HG03558 (cell line): ENCODE measurements around the gene UQCR11.

Experiments used
- ATAC-seq: cut with Tn5 transposase; IDR thresholded peaks from one replicate; pipeline ENCODE4 v1.9.1; 2021; ENCODE audit warnings: moderate number of reproducible peaks; ENCODE audit not compliant: unreplicated experiment; ENCODE audit errors: extremely low read depth

The UQCR11 gene

GRCh38 chr19:1572795-1573194 is 32.5 kb downstream of the UQCR11 start:
- ATAC-seq: no peak

GRCh38 chr19:1571358-1571757 is 33.9 kb downstream of the UQCR11 start:
- no peak for ATAC-seq

DNA sequence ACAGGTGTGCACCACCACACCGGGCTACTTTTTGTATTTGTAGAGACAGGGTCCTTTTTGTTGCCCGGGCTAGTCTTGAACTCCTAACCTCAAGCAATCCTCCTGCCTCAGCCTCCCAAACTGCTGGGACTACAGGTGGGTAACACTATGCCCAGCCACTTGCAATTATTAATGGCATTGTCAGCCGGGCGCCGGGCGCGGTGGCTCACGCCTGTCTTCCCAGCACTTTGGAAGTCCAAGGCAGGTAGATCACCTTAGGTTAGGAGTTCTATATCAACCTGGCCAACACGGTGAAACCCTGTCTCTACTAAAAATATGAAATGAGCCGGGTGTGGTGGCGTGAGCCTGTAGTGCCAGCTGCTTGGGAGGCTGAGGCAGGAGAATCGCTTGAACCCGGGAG is 34.4 kb downstream of the UQCR11 start:
- no peak for ATAC-seq

DNA sequence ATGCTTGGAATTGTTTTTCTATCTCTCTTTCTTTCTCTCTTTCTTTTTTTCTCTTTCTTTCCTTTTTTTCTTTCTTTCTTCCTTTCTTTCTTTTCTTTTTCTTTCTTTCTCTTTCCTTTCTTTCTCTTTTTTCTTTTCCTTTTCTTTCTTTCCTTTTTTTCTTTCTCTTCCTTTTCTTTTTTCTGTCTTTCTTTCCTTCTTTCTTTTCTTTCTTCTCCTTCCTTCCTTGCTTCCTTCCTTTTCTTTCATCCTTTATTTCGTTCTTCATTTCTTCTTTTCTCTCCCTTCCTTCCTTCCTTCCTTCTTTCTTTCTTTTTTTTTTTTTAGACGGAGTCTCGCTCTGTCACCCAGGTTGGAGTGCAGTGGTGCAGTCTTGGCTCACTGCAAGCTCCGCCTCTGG is 35.3 kb downstream of the UQCR11 start:
- no peak for ATAC-seq

GRCh38 chr19:1568320-1569019 is 36.8 kb downstream of the UQCR11 start, which contains the start of gene MEX3D:
MEX3D (minus strand) TSS chr19:1568325; CDS start chr19:1568058, 267 bp downstream.
- no peak for ATAC-seq

DNA sequence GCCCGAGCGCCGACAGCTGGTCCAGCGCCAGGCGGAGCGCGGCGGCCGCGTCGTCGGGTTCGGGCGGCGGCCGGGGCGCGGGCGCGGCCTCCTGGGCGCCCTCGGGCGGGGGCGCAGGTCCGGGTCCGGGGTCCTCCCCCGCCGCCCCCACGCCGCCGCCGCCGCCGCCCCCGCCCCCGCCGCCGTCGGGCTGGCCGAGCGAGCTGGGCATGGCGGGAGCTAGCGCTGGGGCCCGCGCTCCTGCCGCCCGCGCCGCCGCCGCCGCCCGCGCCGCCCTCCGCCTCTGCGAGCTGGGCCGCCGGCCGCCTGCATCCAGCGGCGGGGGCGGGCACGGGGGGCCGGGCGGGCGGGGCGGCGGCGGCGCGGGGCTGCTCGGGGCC is 37.4 kb downstream of the UQCR11 start:
- no peak for ATAC-seq

DNA sequence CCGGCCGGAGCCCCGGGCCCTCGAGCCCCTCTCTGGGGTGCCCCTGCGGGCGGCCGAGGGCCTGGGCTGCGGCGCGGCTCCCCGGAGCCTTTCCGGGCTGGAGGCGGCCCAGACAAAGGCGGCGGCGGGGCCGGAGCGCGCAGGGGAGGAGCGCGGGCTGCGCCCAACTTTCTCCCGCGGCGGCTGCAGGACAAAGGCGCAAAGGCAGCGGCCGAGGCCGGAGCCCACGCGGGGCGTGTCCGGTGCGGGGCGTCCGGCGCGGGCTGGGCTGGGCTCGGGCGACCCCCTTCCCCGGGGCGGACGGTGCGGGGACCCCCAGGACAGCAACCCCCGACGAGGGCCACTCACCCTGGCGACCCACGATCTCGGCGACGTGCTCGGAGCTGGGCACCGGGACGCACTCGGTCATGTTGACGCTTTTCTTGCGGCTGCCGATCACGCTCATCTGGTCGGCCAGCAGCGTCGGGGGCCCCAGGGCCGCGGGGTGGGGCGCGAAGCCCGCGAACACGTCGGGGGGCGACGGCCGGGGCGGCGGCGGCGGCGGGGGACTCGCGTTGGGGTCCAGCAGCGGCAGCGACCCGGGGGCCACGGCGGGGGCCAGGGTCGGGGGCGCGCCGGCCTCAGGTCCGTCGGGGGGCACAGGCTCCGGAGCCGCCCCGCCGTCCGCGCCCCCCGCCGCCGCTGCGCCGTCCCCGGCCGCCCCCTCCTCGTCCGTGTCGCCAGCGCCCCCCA is 38.0 kb downstream of the UQCR11 start:
- ATAC-seq: no peak

- no peak for ATAC-seq
These were observed 38.7 kb downstream of the UQCR11 start for GRCh38 chr19:1566392-1567115.

DNA sequence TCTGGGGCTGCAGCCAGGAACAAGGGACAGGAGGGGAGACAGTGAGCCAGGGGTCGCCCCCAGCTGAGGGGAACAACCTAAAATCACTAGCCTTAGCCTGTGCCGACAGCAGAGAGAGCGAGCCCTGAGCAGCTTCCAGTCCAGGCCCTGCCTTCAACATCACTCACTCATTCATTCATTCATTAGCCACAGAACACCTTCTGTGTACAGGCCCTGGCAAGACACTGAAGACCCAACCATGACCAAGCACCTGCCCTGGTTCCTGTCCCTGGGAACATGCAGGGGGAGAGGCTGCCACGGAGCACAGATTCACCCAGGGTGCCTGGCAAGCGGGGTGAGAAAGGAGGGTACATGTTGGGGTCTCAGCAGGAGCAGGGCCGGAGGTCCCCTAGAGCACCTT is 42.0 kb downstream of the UQCR11 start:
- ATAC-seq: no peak

- ATAC-seq: no peak
These were observed 43.9 kb downstream of the UQCR11 start for GRCh38 chr19:1561236-1561842.

GRCh38 chr19:1560286-1560882 is 44.9 kb downstream of the UQCR11 start:
- ATAC-seq: no peak

- ATAC-seq: no peak
These were observed 46.7 kb downstream of the UQCR11 start for GRCh38 chr19:1558552-1558951.

- no peak for ATAC-seq
These were observed 48.7 kb downstream of the UQCR11 start for GRCh38 chr19:1556390-1557070.

DNA sequence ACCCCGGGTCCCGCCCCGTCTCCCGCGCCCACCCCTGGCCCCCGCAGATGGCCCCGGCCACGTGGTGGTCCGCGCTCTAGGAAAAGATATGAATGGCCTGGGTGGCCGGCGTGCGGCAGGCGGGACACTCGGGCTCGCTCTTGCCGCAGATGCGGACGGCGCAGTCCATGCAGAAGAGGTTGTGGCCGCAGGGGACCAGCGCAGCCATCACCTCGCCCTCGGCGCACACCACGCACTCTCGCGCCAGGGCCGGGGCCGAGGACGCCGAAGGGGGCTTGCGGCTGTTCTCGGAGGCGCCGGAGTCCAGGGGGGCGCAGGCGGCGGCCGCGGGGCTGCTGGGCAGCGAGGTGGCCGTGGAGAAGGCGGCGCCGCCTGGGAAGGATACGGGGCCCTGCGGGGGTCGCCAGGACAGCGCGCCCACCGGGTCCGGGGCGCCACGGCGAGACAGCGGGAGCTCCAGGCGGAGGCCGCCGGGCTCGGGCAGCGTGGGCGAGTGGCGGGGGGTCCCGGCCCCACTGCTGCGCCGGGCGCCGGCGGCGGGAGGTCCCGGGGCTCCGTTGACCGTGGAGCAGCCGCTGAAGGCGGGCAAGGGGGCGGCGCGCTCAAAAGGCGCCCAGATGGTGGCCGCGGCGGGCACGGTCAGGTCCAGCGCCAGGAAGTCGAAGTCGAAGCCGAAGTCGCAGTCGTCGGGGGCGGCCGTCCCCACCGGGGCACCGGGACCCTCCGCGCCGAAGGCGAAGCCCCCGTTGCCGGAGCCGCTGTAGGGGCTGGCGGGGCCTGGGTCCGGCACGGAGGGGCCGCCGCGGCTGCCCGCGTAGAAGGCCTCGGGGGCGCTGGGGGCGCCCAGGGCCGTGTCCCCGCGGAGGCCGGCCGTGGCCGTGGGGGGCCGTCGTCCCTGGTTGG is 49.5 kb downstream of the UQCR11 start:
- ATAC-seq: no peak

DNA sequence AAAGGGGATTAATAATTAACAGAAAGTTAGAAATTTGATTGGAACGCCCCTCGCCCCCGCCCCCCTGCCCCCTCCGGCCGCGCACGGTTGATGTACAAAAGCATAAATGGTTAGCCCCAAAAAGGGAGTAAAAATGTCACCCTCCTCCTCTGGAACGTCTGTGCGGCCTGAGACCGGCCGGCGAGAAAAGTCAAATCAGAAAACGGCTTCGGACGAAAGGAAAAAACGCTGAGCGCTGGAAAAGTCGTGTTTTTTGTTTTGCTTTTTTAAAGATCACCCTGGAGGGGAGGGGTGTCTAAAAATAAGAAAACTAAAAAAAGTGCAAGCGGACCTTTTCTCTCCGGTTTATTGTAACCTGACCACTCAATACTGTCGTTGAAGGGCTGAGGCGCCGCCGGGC is 50.3 kb downstream of the UQCR11 start:
- no peak for ATAC-seq

- no peak for ATAC-seq
These were observed 51.8 kb downstream of the UQCR11 start for GRCh38 chr19:1553415-1553814.

- no peak for ATAC-seq
These were observed 53.9 kb downstream of the UQCR11 start for GRCh38 chr19:1551068-1552040.
